IPS-NIHi7 (cell line): ENCODE data around the gene IPO13.

Experiments used
- DNase-seq: peaks from one replicate; pipeline ENCODE4 v3.0.0; 2012; ENCODE audit warnings: mixed read lengths; ENCODE audit errors: extremely low spot score

Gene IPO13

GRCh38 chr1:43951021-43951985 is 4.6 kb downstream of the IPO13 start:
- DNase-seq = no peak

GRCh38 chr1:43952731-43953346 is 6.1 kb downstream of the IPO13 start:
- DNase-seq = peak; percentile 86

DNA sequence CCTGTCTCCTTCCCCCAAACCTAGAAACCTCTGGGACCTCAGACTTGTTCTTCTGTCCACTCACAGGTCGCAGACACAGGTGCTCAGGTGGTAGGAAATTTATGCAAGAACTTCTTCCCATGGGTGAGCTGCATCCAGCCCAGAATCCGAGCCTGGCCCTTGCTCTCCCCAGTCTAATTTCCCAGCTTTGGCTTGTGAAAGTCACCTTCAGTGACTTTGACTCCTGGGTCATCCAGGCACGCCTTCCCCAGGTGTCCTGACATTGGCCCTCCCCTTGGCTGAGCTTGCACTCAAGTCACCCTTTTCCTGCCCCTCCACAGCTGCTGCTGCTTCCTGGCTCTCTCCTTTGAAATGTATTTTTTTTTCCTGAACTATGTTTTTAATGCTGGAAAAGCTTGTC is 6.6 kb downstream of the IPO13 start:
- no peak for DNase-seq

- DNase-seq = no peak
Measured at GRCh38 chr1:43954036-43954435, 7.3 kb downstream of the IPO13 start.

GRCh38 chr1:43956234-43956633 is 9.5 kb downstream of the IPO13 start:
- no peak for DNase-seq

DNA sequence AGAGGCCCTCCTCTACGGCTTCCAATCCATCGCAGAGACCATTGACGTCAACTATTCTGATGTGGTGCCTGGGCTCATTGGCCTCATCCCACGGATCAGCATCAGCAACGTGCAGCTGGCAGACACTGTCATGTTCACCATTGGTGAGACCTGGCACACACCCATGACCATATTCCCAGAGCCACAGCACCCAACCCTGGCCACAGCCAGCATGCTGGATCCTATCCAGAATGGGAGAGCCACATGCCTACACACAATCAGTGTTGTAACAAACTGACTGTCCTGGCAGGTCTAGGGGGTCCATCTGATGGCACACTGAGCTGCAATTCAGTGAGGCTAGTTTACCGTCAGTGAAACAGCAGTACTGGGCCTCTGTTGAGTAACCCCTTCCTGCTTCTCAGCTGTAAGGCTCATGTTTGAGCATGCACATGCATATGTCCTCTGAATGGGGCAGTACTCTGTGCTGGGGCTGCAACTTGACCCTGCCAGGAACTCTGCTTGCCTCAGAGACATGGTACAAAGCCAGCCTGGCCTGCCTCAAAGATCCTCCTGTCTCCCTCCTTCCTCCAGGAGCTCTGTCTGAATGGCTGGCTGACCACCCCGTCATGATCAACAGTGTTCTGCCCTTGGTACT is 10.8 kb downstream of the IPO13 start:
- DNase-seq = no peak

- no peak for DNase-seq
Measured at GRCh38 chr1:43958351-43959255, 11.9 kb downstream of the IPO13 start.

GRCh38 chr1:43960798-43961197 is 14.0 kb downstream of the IPO13 start:
- no peak for DNase-seq

DNA sequence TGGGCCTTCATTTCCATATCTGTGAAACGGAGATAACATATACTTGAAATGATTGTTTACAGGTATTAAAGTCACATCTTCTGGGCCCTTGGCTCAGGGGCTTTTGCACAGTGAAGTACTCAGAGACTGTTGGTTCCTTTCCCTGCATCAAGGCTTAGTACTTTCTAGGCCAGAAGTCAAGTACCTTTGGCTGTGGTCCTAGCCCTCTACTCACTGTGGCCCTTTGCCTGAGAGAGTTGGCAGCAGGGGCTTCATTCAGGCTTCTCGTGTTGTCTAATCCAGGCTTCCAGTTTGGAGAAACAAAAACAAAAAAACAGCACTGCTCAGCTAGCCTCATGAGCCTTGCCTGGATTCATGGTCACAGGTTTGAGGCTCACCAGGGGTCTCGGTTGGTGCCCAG is 14.9 kb downstream of the IPO13 start:
- DNase-seq = no peak

- no peak for DNase-seq
Measured at GRCh38 chr1:43962324-43962723, 15.6 kb downstream of the IPO13 start.

DNA sequence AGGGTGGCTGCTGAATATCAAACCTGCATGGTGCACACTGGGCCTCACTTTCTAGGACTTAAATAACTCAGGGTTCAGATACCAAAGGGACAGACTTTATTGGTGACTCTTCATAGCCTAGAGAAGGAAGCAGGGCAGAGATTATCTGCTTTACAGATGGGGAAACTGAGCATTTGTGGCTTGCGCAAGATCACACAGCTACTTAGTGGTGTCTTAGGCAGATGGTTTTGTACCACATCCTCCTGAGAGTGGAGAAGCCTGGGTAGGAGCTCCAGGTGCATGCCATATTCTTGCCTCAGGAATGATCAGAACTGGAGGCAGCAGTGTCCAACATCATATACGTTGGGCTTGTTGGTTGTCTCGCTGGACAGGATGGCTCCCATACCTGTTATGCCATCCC is 16.3 kb downstream of the IPO13 start:
- no peak for DNase-seq

- DNase-seq = no peak
Measured at GRCh38 chr1:43963890-43964289, 17.1 kb downstream of the IPO13 start.

GRCh38 chr1:43965316-43965715 is 18.6 kb downstream of the IPO13 start:
- DNase-seq = no peak

DNA sequence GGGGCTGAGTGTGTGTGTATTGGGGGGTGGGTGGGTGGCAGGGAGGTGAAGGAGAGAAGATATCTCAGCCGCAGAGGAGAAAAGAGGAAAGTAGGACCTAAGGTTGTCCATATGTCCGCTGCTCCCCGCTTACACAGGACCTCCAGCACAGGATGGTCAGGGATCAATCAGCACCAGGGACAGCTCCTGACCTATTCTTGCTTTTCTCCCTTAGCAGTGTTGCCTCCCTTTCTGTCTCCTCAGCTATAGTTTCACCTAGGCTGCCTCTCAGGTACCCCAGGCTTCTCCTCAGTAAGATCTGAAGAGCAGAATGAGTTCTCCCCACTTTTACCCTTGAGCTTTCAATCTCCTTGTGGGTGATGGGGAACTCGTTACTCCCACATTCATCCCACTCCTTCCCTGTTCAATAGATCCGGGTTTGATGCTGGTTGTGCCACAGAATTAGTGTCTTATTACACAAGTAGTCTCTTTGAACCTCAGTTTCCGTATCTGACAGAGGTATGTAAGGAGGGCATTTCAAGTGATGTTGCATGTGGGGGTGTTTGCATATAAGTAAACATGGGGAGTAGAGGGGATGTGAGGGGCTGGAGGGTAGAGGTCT is 21.7 kb downstream of the IPO13 start:
- peak; percentile 83 for DNase-seq

- no peak for DNase-seq
Measured at GRCh38 chr1:43969416-43969745, 22.6 kb downstream of the IPO13 start.

- peak; percentile 100 for DNase-seq
Measured at GRCh38 chr1:43969746-43970466, 23.2 kb downstream of the IPO13 start, which contains the start of gene DPH2. Gene DPH2, plus strand, starts transcription at chr1:43970010. Its CDS starts 166 bp downstream, at chr1:43970176.

GRCh38 chr1:43970502-43970901 is 23.8 kb downstream of the IPO13 start:
- no peak for DNase-seq

GRCh38 chr1:43970911-43971310 is 24.2 kb downstream of the IPO13 start:
- DNase-seq = no peak

DNA sequence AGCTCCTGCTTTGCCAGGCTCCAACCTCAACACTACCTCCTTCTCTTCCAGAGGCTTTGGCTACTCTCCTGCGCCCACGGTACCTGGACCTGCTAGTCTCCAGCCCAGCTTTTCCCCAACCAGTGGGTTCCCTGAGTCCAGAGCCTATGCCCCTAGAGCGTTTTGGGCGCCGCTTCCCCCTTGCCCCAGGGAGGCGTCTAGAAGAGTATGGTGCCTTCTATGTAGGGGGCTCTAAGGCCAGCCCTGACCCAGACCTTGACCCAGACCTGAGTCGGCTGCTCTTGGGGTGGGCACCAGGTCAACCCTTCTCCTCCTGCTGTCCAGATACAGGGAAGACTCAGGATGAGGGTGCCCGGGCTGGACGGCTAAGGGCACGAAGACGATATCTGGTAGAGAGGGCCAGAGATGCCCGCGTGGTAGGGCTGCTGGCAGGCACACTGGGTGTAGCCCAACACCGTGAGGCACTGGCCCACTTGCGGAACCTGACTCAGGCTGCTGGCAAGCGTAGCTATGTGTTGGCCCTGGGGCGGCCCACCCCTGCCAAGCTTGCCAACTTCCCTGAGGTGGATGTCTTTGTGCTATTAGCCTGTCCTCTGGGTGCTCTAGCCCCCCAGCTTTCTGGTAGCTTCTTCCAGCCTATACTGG is 24.7 kb downstream of the IPO13 start:
- no peak for DNase-seq

GRCh38 chr1:43973981-43974442 is 27.3 kb downstream of the IPO13 start:
- peak; percentile 41 for DNase-seq
